HL-60/S4 treated with retinoic acid at 250 ng/mL for 4 days and 3 days (cell line): ENCODE measurements around the gene HBP1.

Experiments used
- in situ Hi-C: fragments of 300-500 bp; cut with MboI; formaldehyde crosslinking; loops from 2 replicates; pipeline ENCODE4 v1.7.0; 2022; ENCODE audit warnings: low sequenced_read_pairs

The HBP1 gene, protein sequence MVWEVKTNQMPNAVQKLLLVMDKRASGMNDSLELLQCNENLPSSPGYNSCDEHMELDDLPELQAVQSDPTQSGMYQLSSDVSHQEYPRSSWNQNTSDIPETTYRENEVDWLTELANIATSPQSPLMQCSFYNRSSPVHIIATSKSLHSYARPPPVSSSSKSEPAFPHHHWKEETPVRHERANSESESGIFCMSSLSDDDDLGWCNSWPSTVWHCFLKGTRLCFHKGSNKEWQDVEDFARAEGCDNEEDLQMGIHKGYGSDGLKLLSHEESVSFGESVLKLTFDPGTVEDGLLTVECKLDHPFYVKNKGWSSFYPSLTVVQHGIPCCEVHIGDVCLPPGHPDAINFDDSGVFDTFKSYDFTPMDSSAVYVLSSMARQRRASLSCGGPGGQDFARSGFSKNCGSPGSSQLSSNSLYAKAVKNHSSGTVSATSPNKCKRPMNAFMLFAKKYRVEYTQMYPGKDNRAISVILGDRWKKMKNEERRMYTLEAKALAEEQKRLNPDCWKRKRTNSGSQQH

DNA sequence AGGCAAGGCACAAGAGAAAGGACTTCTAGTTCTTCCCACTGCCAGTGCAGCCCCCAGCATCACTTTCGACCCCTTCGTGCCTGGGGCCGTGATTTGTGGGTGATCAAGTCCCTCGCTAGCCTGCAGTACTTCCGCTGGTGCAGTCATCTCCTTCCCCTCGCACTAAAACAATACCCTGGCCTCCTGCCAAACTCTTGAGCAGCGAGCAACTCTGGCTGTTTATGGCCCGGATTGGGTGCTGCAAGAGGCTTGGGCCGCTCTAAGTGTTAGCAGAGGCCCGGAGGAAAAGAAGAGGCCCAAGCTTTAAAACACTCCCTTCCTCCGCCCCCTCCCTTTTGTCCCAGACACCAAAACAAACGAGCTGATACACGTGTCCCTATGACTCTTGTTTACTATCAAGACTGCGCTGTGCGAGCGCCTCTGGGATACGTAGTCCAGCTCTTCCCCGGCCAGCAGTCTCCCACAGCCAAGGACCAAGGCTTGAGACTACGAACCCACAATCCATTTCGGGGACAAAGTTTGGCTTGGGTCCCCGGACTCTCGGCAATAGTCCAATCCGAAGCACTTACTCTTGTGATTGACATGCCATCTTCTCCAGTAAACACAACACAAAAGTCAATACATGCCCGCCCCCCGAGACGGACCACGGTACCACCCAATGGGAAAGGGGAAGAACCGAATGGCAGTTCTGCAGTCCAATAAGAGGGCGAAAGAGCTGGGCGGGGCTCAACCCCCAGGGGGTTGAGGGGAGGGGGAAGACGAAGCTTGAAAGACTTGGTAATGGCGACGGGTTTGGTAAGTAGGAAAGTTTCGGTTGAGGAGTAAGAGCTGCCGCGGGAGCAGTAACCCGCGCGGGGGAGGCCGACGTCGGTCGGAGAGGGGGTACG, at the start of gene HBP1:
TSS of gene HBP1 (plus strand) at position 771 of the 887 bp plus-strand sequence. CDS start 10,891 bp downstream, outside the sequence.
- in situ Hi-C loops: no loop called here

GRCh38 chr7:107119376-107120105, 49.3 kb upstream of the HBP1 start:
- in situ Hi-C loops: no loop called here

GRCh38 chr7:107122486-107122911, 46.3 kb upstream of the HBP1 start:
- in situ Hi-C loops: no loop called here

- in situ Hi-C loops: no loop called here
These were observed 45.4 kb upstream of the HBP1 start for GRCh38 chr7:107123392-107123791.

GRCh38 chr7:107125475-107125874, 43.3 kb upstream of the HBP1 start:
- in situ Hi-C loops: no loop called here

- in situ Hi-C loops: no loop called here
These were observed 40.6 kb upstream of the HBP1 start for GRCh38 chr7:107128217-107128616.

DNA sequence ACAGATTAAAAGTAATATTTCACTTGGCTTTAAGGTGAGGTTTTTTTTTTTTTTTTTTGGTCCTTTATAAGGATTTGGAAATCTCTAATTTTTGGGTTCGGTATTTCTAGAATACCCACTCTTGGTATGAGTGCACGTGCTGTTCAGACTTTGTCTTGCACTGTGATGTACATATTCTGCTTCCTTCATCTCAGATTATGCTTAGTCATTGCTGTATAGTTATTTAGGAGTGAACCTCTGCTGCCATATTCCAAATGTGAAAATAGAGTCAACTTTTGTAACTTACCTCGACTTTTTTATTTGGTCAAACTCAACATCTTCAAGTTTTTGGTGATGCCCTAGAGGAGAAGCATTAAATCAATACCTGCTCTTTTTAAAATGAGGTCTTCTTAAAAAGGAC, 40.1 kb upstream of the HBP1 start:
- in situ Hi-C loops: no loop called here

GRCh38 chr7:107130487-107131220, 38.1 kb upstream of the HBP1 start:
- in situ Hi-C loops: no loop called here

- in situ Hi-C loops: no loop called here
These were observed 35.4 kb upstream of the HBP1 start for GRCh38 chr7:107133396-107133795.

DNA sequence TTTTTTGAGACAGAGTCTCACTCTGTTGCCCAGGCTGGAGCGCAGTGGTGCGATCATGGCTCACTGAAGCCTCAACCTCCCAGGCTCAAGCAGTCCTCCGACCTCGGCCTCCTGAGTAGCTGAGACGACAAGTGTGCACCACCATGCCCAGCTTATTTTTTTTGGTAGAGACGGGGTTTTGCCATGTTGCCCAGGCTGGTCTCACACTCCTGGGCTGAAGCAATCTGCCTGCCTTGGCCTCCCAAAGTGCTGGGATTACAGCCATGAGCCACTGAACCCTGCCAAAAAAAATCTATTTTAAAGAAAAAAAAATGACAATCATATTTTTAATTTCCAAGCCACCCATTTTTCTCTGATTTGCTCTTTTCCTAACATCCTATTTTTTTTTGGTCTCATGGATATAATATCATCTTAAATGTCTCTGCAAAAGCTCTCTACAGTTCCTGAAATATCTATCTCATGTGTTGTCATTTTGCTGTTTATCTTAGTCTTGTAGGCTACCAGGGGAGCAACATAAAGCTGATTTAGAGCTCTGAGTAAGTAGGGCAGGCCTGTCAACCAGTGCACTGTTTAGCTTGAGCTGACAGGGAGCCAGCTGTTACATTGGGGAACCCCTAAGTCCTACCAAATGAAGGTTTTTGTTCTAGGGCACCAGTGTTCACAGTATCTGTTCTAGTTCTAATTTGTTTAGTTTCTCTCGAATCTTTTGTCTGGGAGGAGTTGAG, 29.9 kb upstream of the HBP1 start:
- in situ Hi-C loops: no loop called here

GRCh38 chr7:107143875-107144274, 24.9 kb upstream of the HBP1 start:
- in situ Hi-C loops: loop anchor here (10.0 kb wide), 1 partner anchor 349 kb away; no protein-coding TSS in a partner anchor

- in situ Hi-C loops: loop anchor here (10.0 kb wide), 1 partner anchor 350 kb away; no protein-coding TSS in a partner anchor
These were observed 23.6 kb upstream of the HBP1 start for GRCh38 chr7:107145067-107145838.

GRCh38 chr7:107147464-107148393, 21.1 kb upstream of the HBP1 start:
- in situ Hi-C loops: loop anchor here (10.0 kb wide), 1 partner anchor 353 kb away; no protein-coding TSS in a partner anchor

GRCh38 chr7:107148721-107149120, 20.1 kb upstream of the HBP1 start:
- in situ Hi-C loops: loop anchor here (10.0 kb wide), 1 partner anchor 354 kb away; no protein-coding TSS in a partner anchor

- in situ Hi-C loops: loop anchor here (10.0 kb wide), 2 partner anchors 195 to 355 kb away; no protein-coding TSS in a partner anchor
These were observed 18.9 kb upstream of the HBP1 start for GRCh38 chr7:107149863-107150262.

DNA sequence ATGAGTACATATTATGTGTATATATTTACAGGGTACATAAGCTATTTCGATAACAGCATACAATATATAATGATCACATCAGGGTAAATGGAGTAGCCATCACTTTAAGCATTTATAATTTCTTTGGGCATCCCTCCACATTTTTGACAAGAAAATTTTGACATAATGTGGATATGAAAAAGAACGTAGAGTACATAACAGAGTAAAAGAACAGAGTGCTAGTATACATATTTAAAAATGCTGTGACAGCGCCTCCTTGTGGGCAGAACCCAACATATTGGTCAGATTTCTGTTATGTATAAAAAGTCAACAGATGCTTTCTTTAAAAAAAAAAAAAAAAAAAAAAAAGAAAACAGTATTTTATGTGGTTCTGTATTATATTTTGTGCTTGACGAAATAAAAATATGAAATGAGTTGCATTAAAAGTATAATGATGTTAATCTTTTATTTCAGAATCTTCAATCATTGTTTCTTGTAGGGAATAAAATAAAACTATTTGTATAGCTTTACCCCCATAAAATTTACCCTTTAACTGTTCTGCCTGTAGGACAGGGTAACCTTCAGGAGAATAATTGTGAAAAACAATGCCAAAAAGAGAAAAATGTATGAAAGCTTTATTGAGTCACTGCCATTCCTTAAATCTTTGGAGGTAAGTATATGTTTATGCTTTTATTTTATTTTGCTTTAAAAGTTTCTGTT, 18.3 kb upstream of the HBP1 start:
- in situ Hi-C loops: loop anchor here (10.0 kb wide), 1 partner anchor 196 kb away; no protein-coding TSS in a partner anchor

DNA sequence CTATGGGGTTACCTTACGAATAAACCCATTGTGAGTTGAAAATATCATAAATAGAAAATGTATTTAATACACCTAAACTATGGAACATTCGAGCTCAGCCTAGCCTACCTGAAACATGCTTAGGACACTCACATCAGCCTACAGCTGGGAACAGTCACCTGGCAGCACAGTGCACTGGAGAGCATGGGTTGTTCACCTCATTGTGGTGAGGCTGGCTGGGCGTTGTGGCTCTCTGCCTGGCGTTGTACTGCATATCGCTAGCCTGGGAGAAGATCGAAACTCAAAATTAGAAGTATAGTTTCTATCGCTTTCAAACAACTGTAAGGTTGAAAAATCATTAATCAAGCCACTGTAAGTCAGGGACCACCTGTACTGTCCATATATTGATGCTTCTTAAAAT, 17.3 kb upstream of the HBP1 start:
- in situ Hi-C loops: loop anchor here (10.0 kb wide), 1 partner anchor 197 kb away; no protein-coding TSS in a partner anchor
